ENCODE results near the gene CTH. TPM values are rescaled to one million over a fixed set of nuclear protein-coding genes. Genes with fewer than 3 reads are reported as not detected.

CTH gene
- polyA plus RNA-seq, 1 of the 3 experiments (the other 2 are of a cell fraction): 3.9 TPM

- Histone ChIP-seq H3K9me2 (no peaks in the 10 kb centered on the region), H2AFZ (ENCODE audit: low read depth) (no peak overlapping the region), H3K36me3 (replicated peaks in 1 of 2; ENCODE audit: control insufficient read depth in 1 of 2, insufficient read depth in 2 of 2, low read length in 1 of 2) (no peaks in the 10 kb centered on the region), H3K4me1 (ENCODE audit: control insufficient read depth in 1 of 2, insufficient read depth in 2 of 2, low read depth in 1 of 2, low read length in 1 of 2) (no peaks in the 10 kb centered on the region), H3K9me3 (no peaks in the 10 kb centered on the region), H3F3A (replicated peaks; ENCODE audit: insufficient read depth) (no peaks in the 10 kb centered on the region), H3K79me2 (ENCODE audit: insufficient read depth) (no peaks in the 10 kb centered on the region), H3K4me3 (ENCODE audit: low read depth in 2 of 2, low read length in 1 of 2) (no peak overlapping the region), H3K4me2 (no peak overlapping the region), H3K27ac (ENCODE audit: low read depth in 2 of 2, low read length in 1 of 2) (no peak overlapping the region), H3K27me3 (ENCODE audit: insufficient read depth) (no peaks in the 10 kb centered on the region), H3K9ac (no peak overlapping the region), H4K20me1 (ENCODE audit: insufficient read depth) (no peaks in the 10 kb centered on the region)
- POLR2A ChIA-PET: no interaction called here
- CTCF ChIA-PET: no interaction called here
- DNase-seq: no peak
- no peak for TF ChIP-seq MXI1 (IDR thresholded peaks at IDR 0.05; ENCODE audit: low read depth, low read length)
- TF ChIP-seq ELF1 (IDR thresholded peaks at IDR 0.05): no peak
- TF ChIP-seq FOSL2 (IDR thresholded peaks at IDR 0.05; ENCODE audit: borderline replicate concordance, low read depth): no peak
- TF ChIP-seq, protein P1, sequence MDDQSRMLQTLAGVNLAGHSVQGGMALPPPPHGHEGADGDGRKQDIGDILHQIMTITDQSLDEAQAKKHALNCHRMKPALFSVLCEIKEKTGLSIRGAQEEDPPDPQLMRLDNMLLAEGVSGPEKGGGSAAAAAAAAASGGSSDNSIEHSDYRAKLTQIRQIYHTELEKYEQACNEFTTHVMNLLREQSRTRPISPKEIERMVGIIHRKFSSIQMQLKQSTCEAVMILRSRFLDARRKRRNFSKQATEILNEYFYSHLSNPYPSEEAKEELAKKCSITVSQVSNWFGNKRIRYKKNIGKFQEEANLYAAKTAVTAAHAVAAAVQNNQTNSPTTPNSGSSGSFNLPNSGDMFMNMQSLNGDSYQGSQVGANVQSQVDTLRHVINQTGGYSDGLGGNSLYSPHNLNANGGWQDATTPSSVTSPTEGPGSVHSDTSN (IDR thresholded peaks at IDR 0.05): no peak
- TF ChIP-seq GATA2 (CRISPR knock-in tag; IDR thresholded peaks at IDR 0.05): no peak
- no peak for TF ChIP-seq JUND (IDR thresholded peaks at IDR 0.05)
- TF ChIP-seq NRF1 (IDR thresholded peaks at IDR 0.05; ENCODE audit: low read depth, low read length): no peak
- TF ChIP-seq TAF1 (IDR thresholded peaks at IDR 0.05; ENCODE audit: borderline replicate concordance, low read depth, low read length): no peak
- TF ChIP-seq REST (IDR thresholded peaks at IDR 0.05; ENCODE audit: low read depth, low read length): no peak
- no peak for TF ChIP-seq POLR2AphosphoS5 (IDR thresholded peaks at IDR 0.05; ENCODE audit: low read depth, low read length)
Observed at GRCh38 chr1:70382682-70383081, 28.4 kb upstream of the CTH start.

DNA sequence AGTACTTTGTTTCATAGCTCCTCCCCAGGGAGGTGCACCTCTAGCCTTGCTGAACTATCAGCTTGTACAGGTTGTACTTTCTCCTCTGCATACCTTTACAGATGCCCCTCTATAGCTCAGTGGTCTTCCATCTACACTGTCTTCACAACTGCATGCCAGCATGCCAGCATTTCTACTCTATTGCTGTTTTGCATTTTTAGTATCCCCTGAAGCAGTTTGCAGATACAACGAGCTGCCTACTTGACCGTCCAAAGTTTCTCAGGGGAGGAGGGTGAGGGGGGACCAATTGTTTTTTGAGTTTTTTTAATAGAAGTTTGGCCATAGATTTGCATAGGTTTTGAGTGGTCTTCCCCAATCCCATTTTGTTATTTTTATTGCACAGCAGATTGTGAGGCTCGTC lies 27.6 kb upstream of the CTH start:
- no peaks in the 10 kb centered on the region for H4K20me1 ChIP-seq (ENCODE audit: insufficient read depth)
- no peaks in the 10 kb centered on the region for H3K9me3 ChIP-seq
- no peak overlapping the region for H3K4me3 ChIP-seq (ENCODE audit: low read depth in 2 of 2, low read length in 1 of 2)
- no peaks in the 10 kb centered on the region for H3K27me3 ChIP-seq (ENCODE audit: insufficient read depth)
- POLR2A ChIA-PET: no interaction called here
- no peak overlapping the region for H3K4me2 ChIP-seq
- H3K9ac ChIP-seq: no peak overlapping the region
- no peaks in the 10 kb centered on the region for H3K36me3 ChIP-seq (replicated peaks in 1 of 2; ENCODE audit: control insufficient read depth in 1 of 2, insufficient read depth in 2 of 2, low read length in 1 of 2)
- H2AFZ ChIP-seq (ENCODE audit: low read depth): no peak overlapping the region
- 82% methylated on average over 3 of the region's 3 CpGs for WGBS (ENCODE audit: low lambda C conversion rate)
- no peak for DNase-seq
- H3K4me1 ChIP-seq (ENCODE audit: control insufficient read depth in 1 of 2, insufficient read depth in 2 of 2, low read depth in 1 of 2, low read length in 1 of 2): no peaks in the 10 kb centered on the region
- H3K27ac ChIP-seq (ENCODE audit: low read depth in 2 of 2, low read length in 1 of 2): no peak overlapping the region
- H3F3A ChIP-seq (replicated peaks; ENCODE audit: insufficient read depth): no peaks in the 10 kb centered on the region
- H3K9me2 ChIP-seq: no peaks in the 10 kb centered on the region
- CTCF ChIA-PET: interaction anchor here (1.6 kb wide), 1 partner anchor 23 kb away, joined by 5 read pairs; no protein-coding TSS in a partner anchor
- no peaks in the 10 kb centered on the region for H3K79me2 ChIP-seq (ENCODE audit: insufficient read depth)
- TF ChIP-seq TEAD4 (IDR thresholded peaks at IDR 0.05; ENCODE audit: borderline replicate concordance, insufficient read depth) (no peak), EZH2phosphoT487 (IDR thresholded peaks at IDR 0.05; ENCODE audit: borderline replicate concordance, low read depth) (no peak), TAF1 (IDR thresholded peaks at IDR 0.05; ENCODE audit: borderline replicate concordance, low read depth, low read length) (no peak), USF2 (IDR thresholded peaks at IDR 0.05; ENCODE audit: borderline replicate concordance, low read depth, low read length) (no peak), FOXJ3 (CRISPR knock-in tag; IDR thresholded peaks at IDR 0.05) (no peak), SIN3A (IDR thresholded peaks at IDR 0.05; ENCODE audit: borderline replicate concordance, low read depth, low read length) (no peak), GATA2 (CRISPR knock-in tag; IDR thresholded peaks at IDR 0.05) (no peak), IRF3 (IDR thresholded peaks at IDR 0.05; ENCODE audit: low read depth, low read length) (no peak), TCF12 (IDR thresholded peaks at IDR 0.05) (no peak), RFX5 (IDR thresholded peaks at IDR 0.05; ENCODE audit: low read length) (no peak), YY1 (IDR thresholded peaks at IDR 0.05; ENCODE audit: low read depth) (no peak), GABPA (IDR thresholded peaks at IDR 0.05; ENCODE audit: low read depth) (no peak)
- TF ChIP-seq, protein P2, sequence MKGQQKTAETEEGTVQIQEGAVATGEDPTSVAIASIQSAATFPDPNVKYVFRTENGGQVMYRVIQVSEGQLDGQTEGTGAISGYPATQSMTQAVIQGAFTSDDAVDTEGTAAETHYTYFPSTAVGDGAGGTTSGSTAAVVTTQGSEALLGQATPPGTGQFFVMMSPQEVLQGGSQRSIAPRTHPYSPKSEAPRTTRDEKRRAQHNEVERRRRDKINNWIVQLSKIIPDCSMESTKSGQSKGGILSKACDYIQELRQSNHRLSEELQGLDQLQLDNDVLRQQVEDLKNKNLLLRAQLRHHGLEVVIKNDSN (IDR thresholded peaks at IDR 0.05; ENCODE audit: borderline replicate concordance, low read depth): no peak

Measured in SK-N-SH (cell line).